Thyroid gland (tissue), 4 donors: ENCODE measurements around the gene CLEC2L. TPM values are rescaled to one million over a fixed set of nuclear protein-coding genes. Genes with fewer than 3 reads are reported as not detected.

ENCODE experiments used
- DNase-seq, 2 donors: peaks; one replicate each; pipeline ENCODE4 v3.0.0-alpha.2; 2019
- H3K27ac ChIP-seq, 3 donors: fragments of 200-600 bp; sonication (generic); 1 replicate in 2 of 3; 2 replicates in 1 of 3; pipeline ENCODE4 v1.5.1; 2016 to 2019; ENCODE audit warnings: mild to moderate bottlenecking in 1 of 3, moderate library complexity in 1 of 3
- H3K27me3 ChIP-seq: fragments of 200-600 bp; sonication (generic); one replicate; pipeline ENCODE4 v1.5.1; 2019
- H3K36me3 ChIP-seq, 2 donors: fragments of 200-600 bp; sonication (generic); one replicate each; pipeline ENCODE4 v1.5.1; 2016 to 2019
- H3K4me1 ChIP-seq, 2 donors: fragments of 200-600 bp; sonication (generic); one replicate each; pipeline ENCODE4 v1.5.1; 2017 to 2019
- H3K4me3 ChIP-seq, 3 donors: fragments of 200-600 bp; sonication (generic); replicated peaks in 1 of 3; 1 replicate in 2 of 3; 2 replicates in 1 of 3; pipeline ENCODE4 v1.5.1; 2016; ENCODE audit warnings: mild to moderate bottlenecking in 1 of 3
- H3K9me3 ChIP-seq: fragments of 200-600 bp; sonication (generic); one replicate; pipeline ENCODE4 v1.5.1; 2017
- POLR2A ChIP-seq, 2 donors: fragments of 450-650 bp; IDR thresholded peaks; one replicate each; pipeline ENCODE4 v1.6.1; 2017; ENCODE audit warnings: antibody characterized with exemption in 2 of 2, mild to moderate bottlenecking in 2 of 2, moderate library complexity in 1 of 2
- WGBS, 2 donors: methylation state at CpG; one replicate each; pipeline ENCODE4 v1.1.5; 2017; 5-methylcytosine and 5-hydroxymethylcytosine counted together
- intact Hi-C: fragments of 100-400 bp; cut with DNase I; formaldehyde crosslinking; loops from one replicate; pipeline ENCODE4 v1.15.1; 2023
- total RNA-seq, 4 donors: library from RNA; depleted of rRNA; stranded (reverse); fragments of >200 nt; gene quantifications; one replicate each; pipeline ENCODE4 v1.2.3, GENCODE V29; 2016
- TF ChIP-seq, protein P1 (sequence below), 6 experiments: fragments of 200-600 bp in 3 of 6; fragments of 450-650 bp in 3 of 6; sonication (generic) in 3 of 6; IDR thresholded peaks; one replicate each; pipeline ENCODE4 v1.5.1; 2016 to 2019; ENCODE audit warnings: antibody characterized with exemption in 6 of 6, mild to moderate bottlenecking in 2 of 6, inconsistent platforms in 1 of 6, moderate library complexity in 1 of 6

The CLEC2L gene
- total RNA-seq, 4 donors from 2014 or later: not detected

DNA sequence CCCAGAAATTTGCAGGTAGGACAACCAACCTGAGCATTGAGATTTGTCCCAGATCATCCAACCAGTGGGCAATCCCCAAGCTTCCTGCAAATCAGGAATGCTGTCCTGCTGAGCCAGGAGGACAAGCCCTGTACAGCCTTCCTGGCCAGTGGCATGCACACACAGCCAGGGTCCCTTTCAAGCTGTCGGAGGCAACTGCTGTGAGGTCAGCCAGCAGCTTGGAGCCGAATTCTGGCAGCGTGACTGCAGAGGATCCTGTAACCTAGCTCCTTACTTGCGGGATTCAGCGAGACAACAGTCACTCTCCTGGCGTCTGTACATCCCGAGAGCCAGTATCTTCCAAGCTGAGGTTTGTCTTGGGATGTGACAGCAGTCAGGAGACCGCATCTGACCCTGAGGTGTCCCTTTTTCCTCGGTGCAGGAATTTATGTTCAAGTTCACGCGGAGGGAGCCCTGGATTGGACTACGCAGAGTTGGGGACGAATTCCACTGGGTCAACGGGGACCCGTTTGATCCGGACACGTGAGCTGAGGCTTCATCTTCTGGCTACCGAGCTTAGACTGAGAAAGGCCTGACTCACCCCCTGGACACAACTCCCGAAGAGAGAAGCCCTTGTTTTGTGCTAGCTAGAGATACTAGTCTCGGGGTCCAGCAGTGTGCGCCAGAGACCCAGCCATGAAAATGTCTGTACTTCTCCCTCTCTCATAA lies 18.3 kb downstream of the CLEC2L start:
- H3K4me3 ChIP-seq: no peak overlapping the region
- intact Hi-C loops: no loop called here
- DNase-seq: no peak
- no peak overlapping the region for H3K27ac ChIP-seq
- 62 to 63% methylated on average over 12 of the region's 21 CpGs for WGBS, 2 donors
- H3K36me3 ChIP-seq: no peaks in the 10 kb centered on the region
- H3K9me3 ChIP-seq: no peaks in the 10 kb centered on the region
- no peaks in the 10 kb centered on the region for H3K4me1 ChIP-seq
- H3K27me3 ChIP-seq: no peaks in the 10 kb centered on the region
- no peak for TF ChIP-seq POLR2A (IDR thresholded peaks at IDR 0.05)
- TF ChIP-seq, protein P1, sequence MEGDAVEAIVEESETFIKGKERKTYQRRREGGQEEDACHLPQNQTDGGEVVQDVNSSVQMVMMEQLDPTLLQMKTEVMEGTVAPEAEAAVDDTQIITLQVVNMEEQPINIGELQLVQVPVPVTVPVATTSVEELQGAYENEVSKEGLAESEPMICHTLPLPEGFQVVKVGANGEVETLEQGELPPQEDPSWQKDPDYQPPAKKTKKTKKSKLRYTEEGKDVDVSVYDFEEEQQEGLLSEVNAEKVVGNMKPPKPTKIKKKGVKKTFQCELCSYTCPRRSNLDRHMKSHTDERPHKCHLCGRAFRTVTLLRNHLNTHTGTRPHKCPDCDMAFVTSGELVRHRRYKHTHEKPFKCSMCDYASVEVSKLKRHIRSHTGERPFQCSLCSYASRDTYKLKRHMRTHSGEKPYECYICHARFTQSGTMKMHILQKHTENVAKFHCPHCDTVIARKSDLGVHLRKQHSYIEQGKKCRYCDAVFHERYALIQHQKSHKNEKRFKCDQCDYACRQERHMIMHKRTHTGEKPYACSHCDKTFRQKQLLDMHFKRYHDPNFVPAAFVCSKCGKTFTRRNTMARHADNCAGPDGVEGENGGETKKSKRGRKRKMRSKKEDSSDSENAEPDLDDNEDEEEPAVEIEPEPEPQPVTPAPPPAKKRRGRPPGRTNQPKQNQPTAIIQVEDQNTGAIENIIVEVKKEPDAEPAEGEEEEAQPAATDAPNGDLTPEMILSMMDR (IDR thresholded peaks at IDR 0.05): no peak

DNA sequence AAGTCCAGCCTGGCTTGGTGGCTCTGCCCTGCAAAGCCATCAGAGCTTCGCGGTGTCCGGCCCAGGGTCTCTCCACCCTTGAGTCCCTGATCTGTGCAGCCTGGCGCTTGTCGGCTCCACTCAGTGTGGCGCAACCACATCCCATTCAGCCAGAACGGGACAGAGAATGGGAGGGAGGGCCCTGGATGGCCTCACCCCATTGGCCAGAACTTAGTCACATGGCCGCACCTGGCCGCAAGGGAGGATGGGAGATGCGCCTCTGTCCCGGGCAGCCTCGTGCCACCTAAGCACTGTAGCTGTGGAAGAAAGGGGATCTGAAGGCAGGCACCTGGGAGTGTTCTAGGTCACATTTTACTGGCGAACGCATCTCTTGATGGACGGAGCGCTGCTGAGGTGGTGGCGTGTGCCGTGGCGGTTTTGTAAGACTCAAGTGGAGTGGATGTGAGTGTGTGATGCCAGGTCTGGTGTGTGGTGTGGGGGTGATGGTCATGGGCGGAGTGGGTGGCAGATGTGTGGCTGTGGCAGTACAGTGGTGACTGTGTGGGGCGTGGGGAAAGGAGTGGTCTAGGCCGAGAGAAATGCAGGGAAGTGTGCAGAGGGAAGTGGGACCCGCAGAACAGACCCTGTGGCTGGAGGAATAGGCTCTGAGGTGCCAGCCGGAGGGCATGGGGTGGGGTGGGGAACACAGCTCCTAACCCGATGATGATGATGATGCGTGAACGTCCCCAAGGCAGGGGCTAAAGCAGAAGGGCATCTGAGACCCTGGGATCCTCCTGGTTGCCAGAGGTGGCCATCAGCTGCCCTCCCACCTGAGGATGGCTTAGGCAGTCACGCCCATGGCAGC lies 19.0 kb downstream of the CLEC2L start:
- no peaks in the 10 kb centered on the region for H3K36me3 ChIP-seq
- intact Hi-C loops: no loop called here
- TF ChIP-seq, protein P1 (IDR thresholded peaks at IDR 0.05): no peak
- TF ChIP-seq POLR2A (IDR thresholded peaks at IDR 0.05): no peak

DNA sequence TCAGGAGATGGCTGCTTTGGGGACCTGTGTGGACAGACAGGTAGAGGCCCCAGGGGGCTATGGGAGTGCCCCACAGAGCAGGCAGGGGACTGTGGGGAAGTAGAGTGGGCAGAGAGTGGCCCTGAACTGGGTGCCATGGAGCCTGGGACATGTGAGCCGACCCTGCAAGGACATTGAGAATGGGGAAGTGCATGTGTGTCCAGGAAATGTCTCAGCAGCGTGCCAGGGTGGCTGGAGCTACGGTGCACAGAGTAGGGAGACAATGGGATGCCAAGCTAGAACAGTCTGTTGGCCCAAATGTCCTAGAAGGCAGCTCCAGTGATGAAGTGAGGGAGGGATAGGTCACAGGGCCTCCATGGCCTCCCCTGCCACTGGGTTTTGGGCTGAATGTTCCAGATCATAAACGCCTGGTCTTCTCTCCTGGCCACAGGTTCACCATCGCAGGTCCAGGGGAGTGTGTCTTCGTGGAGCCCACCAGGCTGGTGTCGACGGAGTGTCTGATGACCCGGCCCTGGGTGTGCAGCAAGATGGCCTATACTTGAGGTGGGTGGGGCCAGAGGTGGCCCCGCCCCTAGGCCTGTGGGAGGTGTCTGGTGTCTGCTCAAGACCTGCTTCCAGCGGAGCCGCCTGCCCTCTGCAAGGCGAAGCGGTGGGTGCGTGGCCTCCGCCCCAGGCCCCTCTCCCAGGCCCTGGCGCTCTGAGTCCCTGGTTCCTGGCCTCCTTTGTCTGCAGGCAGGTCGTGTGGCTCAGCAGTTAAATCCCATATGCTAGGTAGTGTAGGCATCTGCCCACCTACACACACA lies 20.5 kb downstream of the CLEC2L start:
- DNase-seq: no peak
- Histone ChIP-seq H3K4me1 (no peaks in the 10 kb centered on the region), H3K9me3 (no peaks in the 10 kb centered on the region), H3K27ac (no peak overlapping the region), H3K4me3 (no peak overlapping the region), H3K27me3 (no peaks in the 10 kb centered on the region), H3K36me3 (no peaks in the 10 kb centered on the region)
- TF ChIP-seq POLR2A (IDR thresholded peaks at IDR 0.05): no peak
- TF ChIP-seq, protein P1 (IDR thresholded peaks at IDR 0.05): no peak
- intact Hi-C loops: no loop called here
- 84 to 92% methylated on average over 9 to 13 of the region's 18 CpGs for WGBS, 2 donors

More for the DNA sequence above, 19.0 kb downstream of the CLEC2L start:
- no peak for DNase-seq
- Histone ChIP-seq H3K27me3 (no peaks in the 10 kb centered on the region), H3K9me3 (no peaks in the 10 kb centered on the region), H3K27ac (no peak overlapping the region), H3K4me3 (no peak overlapping the region), H3K4me1 (no peaks in the 10 kb centered on the region)
- WGBS, 2 donors: 90 to 94% methylated on average over 28 of the region's 28 CpGs

DNA sequence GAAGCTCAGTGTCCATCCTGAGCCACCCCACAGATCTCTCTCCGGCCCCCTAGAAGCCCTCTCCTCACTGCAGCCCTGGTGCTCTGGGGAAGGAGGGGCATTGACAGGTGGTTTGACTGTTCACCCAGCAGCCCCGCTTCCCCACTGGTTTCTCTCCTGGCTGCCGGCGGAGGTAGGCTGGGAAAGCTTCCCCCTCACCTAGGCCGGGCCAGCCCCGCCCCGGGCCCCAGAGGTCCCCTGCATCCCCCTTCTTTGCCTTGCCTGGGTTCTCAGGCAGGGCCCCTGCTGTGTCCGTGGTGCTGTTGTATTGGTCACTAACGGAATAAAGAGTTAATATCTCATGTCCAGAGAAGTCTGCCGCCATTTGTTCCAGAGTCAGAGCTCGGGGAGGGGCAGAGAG lies 21.2 kb downstream of the CLEC2L start:
- no peak for DNase-seq
- no peaks in the 10 kb centered on the region for H3K36me3 ChIP-seq
- 87 to 93% methylated on average over 11 of the region's 11 CpGs for WGBS, 2 donors
- no peak for TF ChIP-seq POLR2A (IDR thresholded peaks at IDR 0.05)
- TF ChIP-seq, protein P1 (IDR thresholded peaks at IDR 0.05): no peak
- no peaks in the 10 kb centered on the region for H3K27me3 ChIP-seq
- no peaks in the 10 kb centered on the region for H3K9me3 ChIP-seq
- no peaks in the 10 kb centered on the region for H3K4me1 ChIP-seq
- H3K27ac ChIP-seq: no peak overlapping the region
- intact Hi-C loops: no loop called here
- no peak overlapping the region for H3K4me3 ChIP-seq
